Measurements from ENCODE around the gene COL8A2.

COL8A2 gene

GRCh38 chr1:36095760-36096405, 29.1 kb downstream of the COL8A2 start:
- Mint-ChIP-seq H3K4me1 (peaks cover 39% of the 10 kb centered on the region), H3K4me3 (no peak overlapping the region), H3K9me3 (no peaks in the 10 kb centered on the region), H3K27ac (no peak overlapping the region), H3K27me3 (no peaks in the 10 kb centered on the region)
- DNase-seq (no peak), ATAC-seq (no peak)

GRCh38 chr1:36094621-36095061, 30.4 kb downstream of the COL8A2 start:
- H3K27ac Mint-ChIP-seq: no peak overlapping the region
- ATAC-seq: no peak
- H3K27me3 Mint-ChIP-seq: no peaks in the 10 kb centered on the region
- H3K4me1 Mint-ChIP-seq: peaks cover 38% of the 10 kb centered on the region
- DNase-seq: no peak
- no peaks in the 10 kb centered on the region for H3K9me3 Mint-ChIP-seq
- no peak overlapping the region for H3K4me3 Mint-ChIP-seq

GRCh38 chr1:36093929-36094328, 31.1 kb downstream of the COL8A2 start:
- Mint-ChIP-seq H3K27me3 (no peaks in the 10 kb centered on the region), H3K4me3 (no peak overlapping the region), H3K27ac (no peak overlapping the region), H3K9me3 (no peaks in the 10 kb centered on the region), H3K4me1 (peaks cover 41% of the 10 kb centered on the region)
- DNase-seq (no peak), ATAC-seq (no peak)

- DNase-seq: no peak
- Mint-ChIP-seq H3K9me3 (no peaks in the 10 kb centered on the region), H3K27ac (no peak overlapping the region), H3K27me3 (no peaks in the 10 kb centered on the region), H3K4me1 (peaks cover 41% of the 10 kb centered on the region), H3K4me3 (no peak overlapping the region)
- no peak for ATAC-seq
These were observed 31.8 kb downstream of the COL8A2 start for GRCh38 chr1:36093226-36093625.

GRCh38 chr1:36092798-36093185, 32.2 kb downstream of the COL8A2 start:
- ATAC-seq (no peak), DNase-seq (no peak)
- no peaks in the 10 kb centered on the region for H3K9me3 Mint-ChIP-seq
- peaks cover 41% of the 10 kb centered on the region for H3K4me1 Mint-ChIP-seq
- no peak overlapping the region for H3K27ac Mint-ChIP-seq
- H3K4me3 Mint-ChIP-seq: no peak overlapping the region
- no peaks in the 10 kb centered on the region for H3K27me3 Mint-ChIP-seq

- no peaks in the 10 kb centered on the region for H3K27me3 Mint-ChIP-seq
These were observed 32.7 kb downstream of the COL8A2 start for GRCh38 chr1:36092166-36092797.

GRCh38 chr1:36091698-36092097, 33.3 kb downstream of the COL8A2 start:
- no peak for ATAC-seq
- H3K27me3 Mint-ChIP-seq: no peaks in the 10 kb centered on the region
- no peaks in the 10 kb centered on the region for H3K9me3 Mint-ChIP-seq
- H3K27ac Mint-ChIP-seq: peak overlapping the region in 1 of 2 donors; percentile 93
- DNase-seq: no peak
- peak overlapping the region in 1 of 2 donors; percentile 32 for H3K4me3 Mint-ChIP-seq
- H3K4me1 Mint-ChIP-seq: peaks cover 46% of the 10 kb centered on the region

More at GRCh38 chr1:36092166-36092797, 32.7 kb downstream of the COL8A2 start:
- H3K9me3 Mint-ChIP-seq: no peaks in the 10 kb centered on the region
- H3K4me3 Mint-ChIP-seq: no peak overlapping the region
- peaks cover 42% of the 10 kb centered on the region for H3K4me1 Mint-ChIP-seq
- no peak for DNase-seq
- H3K27ac Mint-ChIP-seq: no peak overlapping the region
- no peak for ATAC-seq

GRCh38 chr1:36091141-36091540, 33.9 kb downstream of the COL8A2 start:
- no peak for DNase-seq
- Mint-ChIP-seq H3K27ac (peak overlapping the region in 1 of 2 donors; percentile 27), H3K9me3 (no peaks in the 10 kb centered on the region), H3K27me3 (peaks cover under 1% of the 10 kb centered on the region), H3K4me3 (peak overlapping the region in 1 of 2 donors; percentile 32), H3K4me1 (peaks cover 46% of the 10 kb centered on the region)
- ATAC-seq: no peak

- Mint-ChIP-seq H3K27me3 (peaks cover 16% of the 10 kb centered on the region), H3K27ac (peak overlapping the region; percentile 96 to 97), H3K9me3 (no peaks in the 10 kb centered on the region), H3K4me3 (peak overlapping the region; percentile 90 to 99), H3K4me1 (peaks cover 46% of the 10 kb centered on the region)
- no peak for DNase-seq
- no peak for ATAC-seq
These were observed 35.5 kb downstream of the COL8A2 start for GRCh38 chr1:36089393-36090121.

- no peaks in the 10 kb centered on the region for H3K9me3 Mint-ChIP-seq
- peak within 1 kb of the TSS; percentile 90 to 99 for H3K4me3 Mint-ChIP-seq
- peak; percentile 92 for ATAC-seq
- peak; percentile 89 to 91 for DNase-seq
- H3K4me1 Mint-ChIP-seq: peaks cover 46% of the 10 kb centered on the region
- peak within 1 kb of the TSS; percentile 96 to 97 for H3K27ac Mint-ChIP-seq
- peaks cover 20% of the 10 kb centered on the region for H3K27me3 Mint-ChIP-seq
These were observed 36.2 kb downstream of the COL8A2 start, which contains the start of gene ADPRS for GRCh38 chr1:36088577-36089392. Gene ADPRS (plus strand): TSS chr1:36088892. CDS start chr1:36088905, 13 bp downstream.

- DNase-seq: no peak
- Mint-ChIP-seq H3K4me3 (peak overlapping the region; percentile 90 to 99), H3K27ac (peak overlapping the region in 1 of 2 donors; percentile 97), H3K27me3 (peaks cover 25% of the 10 kb centered on the region), H3K9me3 (no peaks in the 10 kb centered on the region), H3K4me1 (peaks cover 43% of the 10 kb centered on the region)
- peak; percentile 50 for ATAC-seq
These were observed 36.8 kb downstream of the COL8A2 start for GRCh38 chr1:36088265-36088576.

GRCh38 chr1:36087233-36088123, 37.5 kb downstream of the COL8A2 start:
- peaks cover 33% of the 10 kb centered on the region for H3K27me3 Mint-ChIP-seq
- peak overlapping the region; percentile 23 to 61 for H3K4me3 Mint-ChIP-seq
- DNase-seq (no peak), ATAC-seq (no peak)
- peaks cover 35% of the 10 kb centered on the region for H3K4me1 Mint-ChIP-seq
- H3K9me3 Mint-ChIP-seq: no peaks in the 10 kb centered on the region
- H3K27ac Mint-ChIP-seq: peak overlapping the region in 1 of 2 donors; percentile 67

GRCh38 chr1:36086529-36087232, 38.3 kb downstream of the COL8A2 start:
- ATAC-seq: no peak
- H3K4me3 Mint-ChIP-seq: peak overlapping the region; percentile 23 to 61
- H3K4me1 Mint-ChIP-seq: peaks cover 27% of the 10 kb centered on the region
- H3K9me3 Mint-ChIP-seq: no peaks in the 10 kb centered on the region
- no peak for DNase-seq
- no peak overlapping the region for H3K27ac Mint-ChIP-seq
- peaks cover 41% of the 10 kb centered on the region for H3K27me3 Mint-ChIP-seq
